Measurements from ENCODE around the gene TCF15. TPM values are rescaled to one million over a fixed set of nuclear protein-coding genes. Genes with fewer than 3 reads are reported as not detected.

Gene TCF15
- total RNA-seq, 1 donor from 2014 or later = 0.50 TPM

GRCh38 chr20:653590-654416 lies 43.7 kb upstream of the TCF15 start:
- Mint-ChIP-seq H3K9me3 (ENCODE audit: low read depth) (no peaks in the 10 kb centered on the region), H3K4me3 (ENCODE audit: unreplicated experiment) (peak overlapping the region; percentile 71), H3K36me3 (ENCODE audit: low read depth) (peaks cover 15% of the 10 kb centered on the region), H3K27me3 (ENCODE audit: low read depth) (no peaks in the 10 kb centered on the region), H3K27ac (ENCODE audit: unreplicated experiment) (peak overlapping the region; percentile 83), H3K4me1 (ENCODE audit: low read depth) (peaks cover 34% of the 10 kb centered on the region)
- DNase-seq (ENCODE audit: low spot score) = no peak
- peak; percentile 46 for TF ChIP-seq CTCF (IDR thresholded peaks at IDR 0.05)

- TF ChIP-seq CTCF (IDR thresholded peaks at IDR 0.05) = peak; percentile 80
- peak within 1 kb of the TSS; percentile 79 for H3K4me3 Mint-ChIP-seq (ENCODE audit: unreplicated experiment)
- peaks cover 27% of the 10 kb centered on the region for H3K4me1 Mint-ChIP-seq (ENCODE audit: low read depth)
- H3K9me3 Mint-ChIP-seq (ENCODE audit: low read depth) = no peaks in the 10 kb centered on the region
- H3K27ac Mint-ChIP-seq (ENCODE audit: unreplicated experiment) = peak within 1 kb of the TSS; percentile 83
- H3K36me3 Mint-ChIP-seq (ENCODE audit: low read depth) = peaks cover 18% of the 10 kb centered on the region
- H3K27me3 Mint-ChIP-seq (ENCODE audit: low read depth) = no peaks in the 10 kb centered on the region
- DNase-seq (ENCODE audit: low spot score) = no peak
These were observed 43.0 kb upstream of the TCF15 start, which contains the start of gene SRXN1 for GRCh38 chr20:653110-653589. Gene SRXN1, minus strand, starts transcription at chr20:653200. Its CDS starts 15 bp downstream, at chr20:653185.

- Mint-ChIP-seq H3K27me3 (ENCODE audit: low read depth) (no peaks in the 10 kb centered on the region), H3K36me3 (ENCODE audit: low read depth) (peaks cover 23% of the 10 kb centered on the region), H3K9me3 (ENCODE audit: low read depth) (no peaks in the 10 kb centered on the region), H3K4me3 (ENCODE audit: unreplicated experiment) (peak overlapping the region; percentile 79), H3K4me1 (ENCODE audit: low read depth) (peaks cover 24% of the 10 kb centered on the region), H3K27ac (ENCODE audit: unreplicated experiment) (peak overlapping the region; percentile 70)
- no peak for TF ChIP-seq CTCF (IDR thresholded peaks at IDR 0.05)
- no peak for DNase-seq (ENCODE audit: low spot score)
These were observed 42.6 kb upstream of the TCF15 start for GRCh38 chr20:652615-653109.

GRCh38 chr20:651713-652614 lies 41.9 kb upstream of the TCF15 start:
- no peaks in the 10 kb centered on the region for H3K27me3 Mint-ChIP-seq (ENCODE audit: low read depth)
- peak overlapping the region; percentile 79 for H3K4me3 Mint-ChIP-seq (ENCODE audit: unreplicated experiment)
- H3K36me3 Mint-ChIP-seq (ENCODE audit: low read depth) = peaks cover 23% of the 10 kb centered on the region
- H3K27ac Mint-ChIP-seq (ENCODE audit: unreplicated experiment) = peak overlapping the region; percentile 70
- H3K9me3 Mint-ChIP-seq (ENCODE audit: low read depth) = no peaks in the 10 kb centered on the region
- TF ChIP-seq CTCF (IDR thresholded peaks at IDR 0.05) = no peak
- DNase-seq (ENCODE audit: low spot score) = no peak
- peaks cover 24% of the 10 kb centered on the region for H3K4me1 Mint-ChIP-seq (ENCODE audit: low read depth)

- peaks cover 26% of the 10 kb centered on the region for H3K4me1 Mint-ChIP-seq (ENCODE audit: low read depth)
- peak; percentile 27 for TF ChIP-seq CTCF (IDR thresholded peaks at IDR 0.05)
- H3K4me3 Mint-ChIP-seq (ENCODE audit: unreplicated experiment) = no peak overlapping the region
- H3K27ac Mint-ChIP-seq (ENCODE audit: unreplicated experiment) = no peak overlapping the region
- H3K9me3 Mint-ChIP-seq (ENCODE audit: low read depth) = no peaks in the 10 kb centered on the region
- peaks cover 23% of the 10 kb centered on the region for H3K36me3 Mint-ChIP-seq (ENCODE audit: low read depth)
- DNase-seq (ENCODE audit: low spot score) = no peak
- H3K27me3 Mint-ChIP-seq (ENCODE audit: low read depth) = no peaks in the 10 kb centered on the region
These were observed 40.8 kb upstream of the TCF15 start for GRCh38 chr20:650954-651353.

Data from chondrocyte (in vitro differentiated cells).